Immature natural killer cell (primary cell): ENCODE results near the gene GRM2. TPM values are rescaled to one million over a fixed set of nuclear protein-coding genes. Genes with fewer than 3 reads are reported as not detected.
"Not testable (repeated sequence)": the region's sequence is repeated elsewhere in the genome, so short reads cannot be mapped to it uniquely, and the experiment has no call there.

Experiments used
- DNase-seq, 3 donors: peaks; one replicate each; pipeline ENCODE4 v3.0.0; 2022; ENCODE audit warnings: mixed read lengths in 1 of 3
- H3K27ac Mint-ChIP-seq, 6 donors: one replicate each; pipeline ENCODE4 v1.8.0; 2020; ENCODE audit warnings: mixed read lengths in 6 of 6, mild to moderate bottlenecking in 5 of 6, inconsistent platforms in 4 of 6, moderate library complexity in 3 of 6
- H3K27me3 Mint-ChIP-seq, 3 donors: one replicate each; pipeline ENCODE4 v1.8.0; 2020 to 2021; ENCODE audit warnings: low read depth in 3 of 3, mild to moderate bottlenecking in 3 of 3, mixed read lengths in 3 of 3, moderate library complexity in 3 of 3, inconsistent platforms in 1 of 3
- H3K36me3 Mint-ChIP-seq, 3 donors: one replicate each; pipeline ENCODE4 v1.8.0; 2020; ENCODE audit warnings: mixed read lengths in 3 of 3, inconsistent platforms in 2 of 3, mild to moderate bottlenecking in 2 of 3
- H3K4me1 Mint-ChIP-seq, 2 donors: one replicate each; pipeline ENCODE4 v1.8.0; 2020; ENCODE audit warnings: inconsistent platforms in 2 of 2, mild to moderate bottlenecking in 2 of 2, mixed read lengths in 2 of 2, moderate library complexity in 1 of 2
- H3K4me3 Mint-ChIP-seq, 5 donors: one replicate each; pipeline ENCODE4 v1.8.0; 2020; ENCODE audit warnings: mild to moderate bottlenecking in 5 of 5, mixed read lengths in 5 of 5, inconsistent platforms in 3 of 5, moderate library complexity in 3 of 5
- H3K9me3 Mint-ChIP-seq, 6 donors: one replicate each; pipeline ENCODE4 v1.8.0; 2020; ENCODE audit warnings: mild to moderate bottlenecking in 6 of 6, mixed read lengths in 6 of 6, inconsistent platforms in 4 of 6, moderate library complexity in 3 of 6
- polyA plus RNA-seq, 3 donors: library from polyadenylated mRNA; unstranded; fragments of 300-500 nt; fragmentation: Illumina TruSeq; gene quantifications; one replicate each; pipeline ENCODE4 v1.2.3, GENCODE V29; 2021

The GRM2 gene
- polyA plus RNA-seq, 3 donors from 2014 or later, result not detected

DNA sequence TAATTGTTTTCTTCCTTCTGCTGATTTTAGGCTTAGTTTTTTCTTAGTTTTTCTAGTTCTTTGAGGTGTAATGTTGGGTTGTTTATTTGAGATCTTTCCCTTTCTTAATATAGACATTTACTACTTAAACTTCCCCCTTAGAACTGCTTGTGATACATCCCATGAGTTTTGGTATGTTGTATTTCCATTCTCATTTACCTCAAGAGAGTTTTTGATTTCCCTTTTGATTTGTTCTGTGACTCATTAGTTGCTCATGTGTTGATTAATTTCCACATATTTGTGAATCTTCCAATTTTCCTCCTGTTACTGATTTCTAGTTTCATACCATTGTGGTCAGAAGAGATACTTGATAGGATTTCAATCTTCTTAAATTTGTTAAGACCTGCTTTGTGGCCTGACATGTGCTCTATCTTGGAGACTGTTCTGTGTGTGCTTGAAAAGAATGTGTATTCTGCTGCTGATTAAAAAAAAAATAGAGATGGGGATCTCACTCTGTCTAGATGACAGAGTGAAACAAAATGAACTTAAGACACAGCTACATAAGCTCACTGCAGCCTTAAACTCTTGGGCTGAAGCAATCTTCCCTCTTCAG lies 22.3 kb downstream of the GRM2 start:
- no peaks in the 10 kb centered on the region for H3K4me1 Mint-ChIP-seq
- no peak for DNase-seq

DNA sequence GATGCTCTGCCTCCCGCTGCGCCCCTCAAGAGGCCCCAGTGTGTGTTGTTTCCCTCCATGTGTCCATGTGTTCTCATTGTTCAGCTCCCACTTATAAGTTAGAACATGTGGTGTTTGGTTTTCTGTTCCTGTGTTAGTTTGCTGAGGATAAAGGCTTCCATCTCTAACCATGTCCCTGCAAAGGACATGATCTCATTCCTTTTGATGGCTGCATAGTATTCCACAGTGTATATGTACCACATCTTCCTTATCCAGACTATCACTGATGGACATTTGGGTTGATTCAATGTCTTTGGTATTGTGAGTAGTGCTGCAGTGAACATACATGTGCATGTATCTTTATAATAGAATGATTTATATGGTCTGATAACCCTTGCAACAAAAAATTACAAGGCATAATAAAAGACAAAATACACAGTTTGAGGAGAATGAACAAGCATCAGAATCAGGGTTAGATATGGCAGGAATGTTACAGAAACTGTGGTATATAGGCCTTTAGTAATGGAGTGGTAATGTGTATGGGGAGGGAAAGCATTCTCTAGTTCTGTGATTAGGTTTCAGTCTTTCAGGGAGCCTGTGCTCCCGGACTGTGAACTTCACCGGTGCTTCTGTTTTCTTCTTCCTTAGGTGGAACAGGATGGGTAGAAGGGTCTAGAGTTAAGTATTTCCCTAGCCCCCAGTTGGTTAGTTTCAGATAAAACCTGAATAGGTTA lies 27.1 kb downstream of the GRM2 start:
- H3K27ac Mint-ChIP-seq, result no peak overlapping the region
- no peak overlapping the region for H3K4me3 Mint-ChIP-seq
- DNase-seq, result no peak

More for the DNA sequence above, 22.3 kb downstream of the GRM2 start:
- Mint-ChIP-seq H3K27ac (no peak overlapping the region), H3K9me3 (no peaks in the 10 kb centered on the region), H3K27me3 (peaks cover 2 to 6% (median 5%) of the 10 kb centered on the region in 3 donors), H3K36me3 (no peaks in the 10 kb centered on the region), H3K4me3 (no peak overlapping the region)

DNA sequence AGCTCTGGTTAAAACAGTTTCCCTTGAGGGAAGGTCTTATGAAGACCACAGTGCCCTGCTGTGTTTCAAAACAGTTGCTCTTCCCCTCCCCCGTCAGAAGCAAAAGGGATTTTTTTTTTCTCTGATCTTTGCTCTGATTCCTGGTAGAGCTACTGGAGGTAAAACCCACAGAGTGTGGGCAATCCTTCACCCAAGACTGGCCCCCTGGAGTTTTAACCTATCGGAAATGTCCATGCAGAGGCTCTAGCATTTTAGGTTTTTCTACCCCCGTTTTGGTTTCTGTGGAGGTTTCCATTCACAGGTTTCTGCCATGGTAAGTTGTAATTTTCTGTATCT lies 27.7 kb downstream of the GRM2 start:
- Mint-ChIP-seq H3K4me3 (no peak overlapping the region), H3K4me1 (peaks cover 0 to 9% of the 10 kb centered on the region in 2 donors), H3K36me3 (no peaks in the 10 kb centered on the region), H3K27me3 (peaks cover 6 to 12% (median 6%) of the 10 kb centered on the region in 3 donors), H3K27ac (no peak overlapping the region), H3K9me3 (no peaks in the 10 kb centered on the region)
- no peak for DNase-seq

More for the DNA sequence above, 27.1 kb downstream of the GRM2 start:
- Mint-ChIP-seq H3K27me3 (peaks cover 6 to 12% (median 6%) of the 10 kb centered on the region in 3 donors), H3K36me3 (no peaks in the 10 kb centered on the region), H3K4me1 (peaks cover 0 to 9% of the 10 kb centered on the region in 2 donors), H3K9me3 (no peaks in the 10 kb centered on the region)

DNA sequence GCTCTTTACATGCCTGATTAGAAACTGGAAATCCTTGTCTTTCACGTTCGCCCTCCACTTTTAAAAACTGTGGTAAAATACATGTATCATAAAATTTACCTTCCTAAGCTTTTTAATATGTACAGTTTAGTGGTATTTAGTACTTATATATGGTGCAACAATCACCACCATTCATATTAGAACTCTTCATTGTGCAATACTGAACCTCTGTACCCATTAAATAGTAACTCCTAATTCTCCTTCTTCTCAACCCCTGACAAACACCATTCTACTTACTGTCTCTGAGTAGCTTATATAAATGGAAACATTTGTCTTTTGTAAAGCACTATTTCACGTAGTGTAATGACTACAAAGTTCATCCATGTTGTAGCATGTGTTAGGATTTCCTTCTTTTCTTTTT lies 28.2 kb downstream of the GRM2 start:
- peaks cover 0 to 9% of the 10 kb centered on the region in 2 donors for H3K4me1 Mint-ChIP-seq
- no peak overlapping the region for H3K4me3 Mint-ChIP-seq
- H3K27me3 Mint-ChIP-seq, result peaks cover 6 to 12% (median 6%) of the 10 kb centered on the region in 3 donors
- no peak for DNase-seq
- H3K36me3 Mint-ChIP-seq, result no peaks in the 10 kb centered on the region
- H3K9me3 Mint-ChIP-seq, result no peaks in the 10 kb centered on the region
- H3K27ac Mint-ChIP-seq, result no peak overlapping the region

DNA sequence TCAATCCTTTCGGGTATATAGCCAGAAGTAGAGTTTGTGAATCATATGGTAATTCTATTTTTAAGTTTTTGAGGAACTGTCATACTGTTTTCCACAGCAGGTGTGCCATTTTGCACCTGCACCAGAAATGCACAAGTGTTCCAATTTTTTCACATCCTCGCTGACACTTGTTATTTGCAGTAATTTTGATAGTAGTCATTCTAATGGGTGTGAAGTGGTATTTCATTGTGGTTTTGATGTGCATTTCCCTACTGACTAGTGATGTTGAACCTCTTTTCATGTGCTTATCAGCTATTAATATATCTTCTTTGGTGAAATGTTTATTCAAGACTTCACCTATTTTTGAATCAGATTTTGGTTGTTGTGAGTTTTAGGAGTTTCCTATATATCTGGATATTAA lies 29.1 kb downstream of the GRM2 start:
- Mint-ChIP-seq H3K4me3 (no peak overlapping the region), H3K4me1 (peaks cover 0 to 9% of the 10 kb centered on the region in 2 donors), H3K9me3 (no peaks in the 10 kb centered on the region), H3K27me3 (peaks cover 6 to 9% (median 6%) of the 10 kb centered on the region in 3 donors), H3K36me3 (no peaks in the 10 kb centered on the region), H3K27ac (no peak overlapping the region)
- no peak for DNase-seq

DNA sequence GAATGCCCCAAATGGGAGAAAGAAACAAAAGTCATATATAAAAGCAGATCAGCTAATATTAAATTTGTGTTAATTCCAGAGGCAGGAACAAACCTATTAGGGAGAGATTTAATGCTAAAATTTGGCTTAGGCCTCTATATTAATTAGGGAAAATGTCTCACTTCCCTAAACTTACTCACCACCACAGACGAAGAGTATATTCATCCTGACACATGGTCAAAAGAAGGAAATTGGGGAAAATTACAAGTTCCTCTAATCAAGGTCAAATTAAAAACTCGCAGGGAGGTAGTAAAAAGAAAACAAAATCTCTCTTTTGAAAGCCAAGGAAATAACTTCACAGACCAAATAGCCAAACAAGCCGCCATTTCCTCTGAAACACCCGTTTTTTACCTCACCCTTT lies 32.2 kb downstream of the GRM2 start:
- no peak overlapping the region for H3K4me3 Mint-ChIP-seq
- no peaks in the 10 kb centered on the region for H3K9me3 Mint-ChIP-seq

DNA sequence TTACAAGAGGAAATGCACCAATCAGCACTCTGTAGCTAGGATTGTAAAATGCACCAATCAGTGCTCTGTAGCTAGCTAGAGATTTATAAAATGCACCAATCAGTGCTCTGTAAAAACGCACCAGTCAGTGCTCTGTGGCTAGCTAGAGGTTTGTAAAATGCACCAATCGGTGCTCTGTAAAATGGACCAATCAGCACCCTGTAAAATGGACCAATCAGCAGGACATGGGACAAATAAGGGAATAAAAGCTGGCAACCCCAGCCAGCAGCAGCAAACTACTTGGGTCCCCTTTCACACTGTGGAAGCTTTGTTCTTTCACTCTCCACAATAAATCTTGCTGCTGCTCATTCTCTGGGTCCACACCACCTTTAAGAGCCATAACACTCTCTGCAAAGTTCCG lies 35.5 kb downstream of the GRM2 start:
- H3K27me3 Mint-ChIP-seq, H3K36me3 Mint-ChIP-seq, H3K27ac Mint-ChIP-seq, H3K4me3 Mint-ChIP-seq, DNase-seq, H3K4me1 Mint-ChIP-seq, H3K9me3 Mint-ChIP-seq: not testable (repeated sequence)

More for the DNA sequence above, 32.2 kb downstream of the GRM2 start:
- DNase-seq, result no peak
- Mint-ChIP-seq H3K36me3 (no peaks in the 10 kb centered on the region), H3K27me3 (peaks cover 1 to 6% (median 6%) of the 10 kb centered on the region in 3 donors), H3K4me1 (peaks cover 0 to 9% of the 10 kb centered on the region in 2 donors), H3K27ac (no peak overlapping the region)

DNA sequence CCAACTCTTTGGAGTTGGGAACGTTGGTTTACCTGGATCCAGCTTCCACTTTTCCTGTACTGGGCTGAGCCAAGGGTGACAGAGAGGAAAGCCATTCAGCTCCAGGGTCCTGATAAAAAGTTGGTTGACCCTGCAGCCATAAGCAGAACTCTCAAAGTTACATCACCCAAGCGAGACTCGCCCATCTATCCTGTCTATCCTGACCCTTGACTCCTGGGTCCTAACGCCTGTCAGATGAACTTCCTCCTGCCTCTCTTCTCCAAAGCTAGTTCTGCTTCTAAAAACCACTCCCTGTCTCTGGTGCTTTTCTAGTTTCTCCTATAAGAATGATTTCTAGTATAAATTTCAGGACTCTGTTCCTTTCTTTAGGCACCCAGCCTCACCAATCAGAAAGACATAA lies 36.1 kb downstream of the GRM2 start:
- H3K27me3 Mint-ChIP-seq, H3K9me3 Mint-ChIP-seq, DNase-seq, H3K36me3 Mint-ChIP-seq, H3K4me3 Mint-ChIP-seq, H3K4me1 Mint-ChIP-seq, H3K27ac Mint-ChIP-seq: not testable (repeated sequence)

DNA sequence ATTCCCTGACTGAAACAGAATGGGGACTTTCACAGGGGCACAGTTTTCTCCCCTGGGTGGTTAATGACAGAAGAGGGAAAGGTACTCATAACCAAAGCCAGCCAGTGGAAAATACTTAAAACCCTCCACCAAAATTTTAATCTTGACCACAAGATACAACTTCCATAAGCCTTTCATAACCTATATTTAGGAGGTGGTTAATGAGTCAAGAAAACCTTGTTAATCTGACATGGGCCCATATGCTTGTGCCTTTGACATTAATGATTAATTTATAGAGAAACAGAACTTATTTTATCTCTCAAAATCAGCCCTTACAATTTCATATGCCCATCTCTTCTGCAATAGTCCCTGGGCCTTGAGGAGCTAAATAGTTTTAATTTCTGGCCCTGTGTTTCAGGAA lies 41.0 kb downstream of the GRM2 start:
- H3K4me3 Mint-ChIP-seq, result no peak overlapping the region
- DNase-seq, result no peak
- H3K9me3 Mint-ChIP-seq, result peaks cover 0 to 2% (median 0%) of the 10 kb centered on the region in 6 donors
- H3K27ac Mint-ChIP-seq, result no peak overlapping the region
- no peaks in the 10 kb centered on the region for H3K27me3 Mint-ChIP-seq
- H3K4me1 Mint-ChIP-seq, result no peaks in the 10 kb centered on the region
- H3K36me3 Mint-ChIP-seq, result no peaks in the 10 kb centered on the region

DNA sequence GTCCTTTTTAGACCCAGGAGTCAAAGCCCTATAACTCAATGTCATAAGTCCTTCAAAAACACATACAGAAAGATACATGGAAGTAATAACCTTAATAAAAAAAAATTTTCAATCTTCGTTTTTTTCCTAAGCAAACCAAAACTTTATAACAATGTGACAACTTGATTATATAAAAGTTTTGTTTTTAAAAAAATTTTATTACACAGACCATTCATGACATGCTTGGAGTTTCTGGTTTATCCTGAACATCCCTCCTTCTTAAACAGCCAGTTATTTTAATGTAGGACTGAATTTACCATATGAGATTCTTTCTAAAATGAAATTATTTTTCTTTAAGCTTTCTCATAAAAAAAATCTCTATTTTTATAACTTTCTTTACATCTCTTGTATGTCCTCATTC lies 41.5 kb downstream of the GRM2 start:
- Mint-ChIP-seq H3K27me3 (no peaks in the 10 kb centered on the region), H3K36me3 (no peaks in the 10 kb centered on the region), H3K9me3 (peaks cover 0 to 2% (median 0%) of the 10 kb centered on the region in 6 donors), H3K27ac (no peak overlapping the region), H3K4me1 (no peaks in the 10 kb centered on the region), H3K4me3 (no peak overlapping the region)
- no peak for DNase-seq

DNA sequence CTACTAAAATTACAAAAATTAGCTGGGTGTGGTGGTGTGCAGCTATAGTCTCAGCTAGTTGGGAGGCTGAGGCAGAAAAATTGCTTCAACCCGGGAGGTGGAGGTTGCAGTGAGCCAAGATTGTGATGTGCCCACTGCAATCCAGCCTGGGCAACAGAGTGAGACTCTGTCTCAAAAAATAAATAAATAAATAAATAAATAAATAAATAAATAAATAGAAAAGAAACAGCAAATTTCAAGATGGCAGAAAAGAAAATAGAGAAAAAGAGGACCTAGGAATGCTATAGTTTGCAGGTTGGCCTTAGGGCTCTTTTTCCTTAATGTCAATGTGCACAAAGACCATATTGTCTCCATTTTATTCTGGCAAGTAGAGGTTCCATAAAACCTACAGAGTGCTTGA lies 44.0 kb downstream of the GRM2 start:
- DNase-seq, result no peak
- Mint-ChIP-seq H3K27me3 (peaks cover 2 to 4% (median 3%) of the 10 kb centered on the region in 3 donors), H3K9me3 (peaks cover 0 to 2% (median 0%) of the 10 kb centered on the region in 6 donors), H3K36me3 (no peaks in the 10 kb centered on the region), H3K27ac (no peak overlapping the region), H3K4me3 (no peak overlapping the region), H3K4me1 (no peaks in the 10 kb centered on the region)

DNA sequence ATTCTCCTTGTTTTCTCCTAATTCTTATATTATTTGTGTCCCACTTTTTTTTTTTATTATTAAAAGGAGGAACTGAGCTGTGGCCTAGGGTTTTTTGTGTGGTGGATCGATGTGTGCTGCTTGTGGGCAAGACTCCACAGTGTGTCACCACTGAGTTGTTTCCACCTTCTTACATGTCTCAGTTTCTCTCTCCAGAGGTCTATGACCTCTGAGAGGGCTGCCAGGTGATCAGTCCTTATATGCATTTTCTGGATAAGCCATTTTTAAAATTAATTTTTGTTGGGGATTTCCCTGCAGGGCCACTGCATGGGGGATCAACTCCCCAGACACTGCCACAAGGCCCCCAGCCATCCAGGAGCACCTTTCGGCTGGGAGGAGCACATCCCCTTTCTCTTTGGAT lies 44.4 kb downstream of the GRM2 start:
- Mint-ChIP-seq H3K9me3 (peaks cover 0 to 4% (median 0%) of the 10 kb centered on the region in 6 donors), H3K4me3 (no peak overlapping the region)

DNA sequence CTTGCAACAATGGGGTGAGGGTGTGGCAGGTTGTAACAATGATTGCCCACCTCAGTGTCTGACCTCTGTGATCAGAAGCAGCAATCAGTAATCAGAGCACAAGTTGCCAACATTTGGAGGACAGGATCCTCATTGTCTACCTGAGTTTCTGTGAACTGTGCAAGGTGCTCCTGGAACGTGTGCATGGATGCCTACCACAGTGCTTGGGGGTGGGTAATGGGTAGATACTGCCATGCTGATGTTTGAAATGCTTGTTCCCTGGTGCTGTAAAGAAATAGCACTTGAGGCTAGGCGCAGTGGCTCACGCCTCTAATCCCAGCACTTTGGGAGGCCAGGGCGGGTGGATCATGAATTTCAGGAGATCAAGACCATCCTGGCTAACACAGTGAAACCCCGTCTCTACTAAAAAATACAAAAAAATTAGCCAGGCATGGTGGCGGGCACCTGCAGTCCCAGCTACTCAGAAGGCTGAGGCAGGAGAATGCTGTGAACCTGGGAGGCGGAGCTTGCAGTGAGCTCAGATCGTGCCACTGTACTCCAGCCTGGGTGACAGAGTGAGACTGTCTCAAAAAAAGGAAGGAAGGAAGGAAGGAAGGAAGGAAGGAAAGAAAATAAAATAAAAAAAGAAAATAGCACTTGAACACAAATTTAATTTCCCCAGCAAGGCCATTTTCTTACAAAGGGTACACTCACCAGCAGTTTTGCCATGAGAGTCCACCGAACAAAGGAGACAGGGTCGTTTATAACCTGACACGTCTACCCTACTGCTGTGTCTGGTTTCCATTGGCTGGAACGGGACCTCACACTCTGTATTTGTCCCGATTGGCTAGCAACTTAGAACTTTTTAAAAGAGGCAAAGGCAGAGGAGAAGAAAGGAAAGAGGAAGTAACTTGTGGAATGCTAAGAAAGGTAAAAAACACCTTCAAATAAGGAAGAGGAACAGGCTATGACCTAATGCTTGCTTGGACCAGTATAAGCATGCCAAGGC lies 47.2 kb downstream of the GRM2 start:
- H3K9me3 Mint-ChIP-seq, H3K4me3 Mint-ChIP-seq, H3K27me3 Mint-ChIP-seq, H3K4me1 Mint-ChIP-seq, H3K27ac Mint-ChIP-seq, H3K36me3 Mint-ChIP-seq, DNase-seq: not testable (repeated sequence)

More for the DNA sequence above, 44.4 kb downstream of the GRM2 start:
- peaks cover 2 to 4% (median 3%) of the 10 kb centered on the region in 3 donors for H3K27me3 Mint-ChIP-seq
- no peak overlapping the region for H3K27ac Mint-ChIP-seq
- no peaks in the 10 kb centered on the region for H3K36me3 Mint-ChIP-seq
- no peaks in the 10 kb centered on the region for H3K4me1 Mint-ChIP-seq
- no peak for DNase-seq

DNA sequence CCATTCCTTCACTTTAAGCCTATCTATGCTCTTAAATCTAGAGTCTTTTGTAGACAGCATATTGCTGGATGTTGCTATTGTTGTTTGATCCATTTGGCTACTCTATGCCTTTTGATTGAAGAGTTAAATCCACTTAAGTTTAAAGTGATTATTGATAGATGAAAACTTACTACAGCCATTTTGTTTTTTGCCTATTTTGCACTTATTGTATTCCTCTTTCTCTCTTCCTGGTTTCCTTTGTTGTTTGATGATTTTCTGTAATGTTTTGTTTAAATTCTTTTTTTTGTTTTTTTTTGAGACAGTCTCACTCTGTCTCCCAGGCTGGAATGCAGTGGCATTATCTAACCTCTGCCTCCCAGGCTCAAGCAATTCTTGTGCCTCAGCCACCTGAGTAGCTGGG lies 52.3 kb downstream of the GRM2 start:
- no peak overlapping the region for H3K27ac Mint-ChIP-seq
- peaks cover 4 to 24% (median 22%) of the 10 kb centered on the region in 6 donors for H3K9me3 Mint-ChIP-seq
- DNase-seq, result no peak
- no peak overlapping the region for H3K4me3 Mint-ChIP-seq
- H3K36me3 Mint-ChIP-seq, result peaks cover 2 to 7% (median 4%) of the 10 kb centered on the region in 3 donors
- no peaks in the 10 kb centered on the region for H3K4me1 Mint-ChIP-seq
- peaks cover 7 to 14% (median 8%) of the 10 kb centered on the region in 3 donors for H3K27me3 Mint-ChIP-seq
